Muscle layer of duodenum (tissue), 2 donors: Measurements from ENCODE around the gene EHD1.
A peak's percentile ranks its signal among the peaks of the same experiment; 100 is the strongest.

ENCODE experiments used
- H3K27ac ChIP-seq: one replicate; pipeline ENCODE4 v1.7.0; 2013; ENCODE audit warnings: mild to moderate bottlenecking, low read length
- H3K27me3 ChIP-seq: one replicate; pipeline ENCODE4 v1.7.0; 2013; ENCODE audit warnings: low read depth, mild to moderate bottlenecking, control low read depth, low read length
- H3K36me3 ChIP-seq, 2 donors: one replicate each; pipeline ENCODE4 v1.7.0; 2013; ENCODE audit warnings: low read length in 2 of 2, control low read depth in 1 of 2, mild to moderate bottlenecking in 1 of 2; ENCODE audit not compliant: insufficient read depth in 2 of 2, control insufficient read depth in 1 of 2
- H3K4me1 ChIP-seq, 2 donors: one replicate each; pipeline ENCODE4 v1.7.0; 2013; ENCODE audit warnings: low read length in 2 of 2, mild to moderate bottlenecking in 2 of 2, control low read depth in 1 of 2, moderate library complexity in 1 of 2; ENCODE audit not compliant: insufficient read depth in 2 of 2, control insufficient read depth in 1 of 2
- H3K4me3 ChIP-seq, 2 donors: one replicate each; pipeline ENCODE4 v1.7.0; 2013; ENCODE audit warnings: low read length in 2 of 2, low read depth in 1 of 2, mild to moderate bottlenecking in 1 of 2
- H3K9me3 ChIP-seq, 2 donors: one replicate each; pipeline ENCODE4 v1.7.0; 2013; ENCODE audit warnings: low read length in 2 of 2, control low read depth in 1 of 2, mild to moderate bottlenecking in 1 of 2; ENCODE audit not compliant: control insufficient read depth in 1 of 2
- donor health status: healthy.

Gene EHD1

DNA sequence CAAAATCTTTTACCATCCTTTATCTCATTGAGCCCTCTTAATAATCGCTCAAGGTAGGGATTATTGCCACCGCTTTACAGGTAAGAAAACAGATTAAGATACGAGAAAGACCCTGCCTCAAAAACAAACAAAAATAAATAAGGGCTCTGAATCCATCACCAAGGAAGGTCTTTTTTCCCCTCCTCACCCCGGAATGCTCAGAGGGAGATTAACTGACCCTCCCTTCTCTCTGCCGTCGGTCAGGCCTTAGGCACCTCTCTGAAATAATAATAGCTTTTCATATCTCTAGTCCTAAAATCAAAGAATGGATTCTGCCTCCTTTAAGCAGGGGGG, 39.2 kb upstream of the EHD1 start:
- H3K27me3 ChIP-seq: no peaks in the 10 kb centered on the region
- H3K4me3 ChIP-seq: peak overlapping the region; percentile 62 to 98
- peak overlapping the region; percentile 83 for H3K27ac ChIP-seq
- peaks cover 12 to 33% of the 10 kb centered on the region in 2 donors for H3K4me1 ChIP-seq
- H3K36me3 ChIP-seq: peaks cover 10 to 19% of the 10 kb centered on the region in 2 donors
- H3K9me3 ChIP-seq: no peaks in the 10 kb centered on the region

DNA sequence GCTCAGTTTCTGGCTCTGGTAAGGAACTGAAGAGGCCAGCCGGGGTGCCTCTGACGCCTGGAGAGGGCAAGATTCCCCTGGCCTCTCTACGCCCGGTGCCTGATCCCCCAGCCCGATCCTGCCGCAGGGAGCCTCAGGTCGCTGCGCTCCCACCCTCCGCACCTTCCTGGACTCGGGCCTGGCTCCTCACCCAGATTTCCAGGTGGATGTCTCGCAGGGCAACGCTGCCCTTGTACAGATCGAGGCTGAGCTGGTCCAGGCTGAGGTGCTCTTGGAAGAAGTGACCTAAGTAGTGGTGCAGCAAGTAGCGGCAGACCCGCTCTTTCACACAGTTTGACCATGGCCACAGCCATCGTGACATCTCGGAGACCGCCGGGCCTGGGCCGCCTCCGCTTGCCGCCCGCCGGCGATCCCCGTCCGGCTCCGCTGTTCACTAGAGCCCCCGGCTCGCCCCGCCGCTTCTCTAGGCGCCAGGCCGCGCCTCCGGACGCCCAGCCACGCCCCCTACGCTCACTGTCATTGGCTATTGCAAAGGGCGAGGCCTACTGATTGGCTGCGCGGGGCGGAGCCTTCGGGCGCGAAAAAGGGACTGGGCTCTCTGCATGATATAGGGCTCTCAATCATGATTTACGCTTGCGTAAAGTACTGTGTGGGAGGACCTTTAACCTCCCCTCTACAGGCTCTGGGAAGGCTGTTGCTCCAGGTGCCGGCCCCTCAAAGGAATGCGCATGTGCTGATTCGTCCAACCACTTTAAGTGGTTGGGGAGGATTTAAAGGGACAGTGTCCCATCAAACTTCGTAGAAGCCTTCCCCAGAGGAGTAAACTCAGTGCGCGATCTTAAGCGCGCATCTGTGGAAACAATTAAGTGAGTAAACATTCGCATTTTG, 38.6 kb upstream of the EHD1 start, which contains the start of gene ATG2A:
Gene ATG2A (minus strand): TSS at position 435 of the 888 bp plus-strand sequence. CDS start 74 bp downstream, at position 361.
- no peaks in the 10 kb centered on the region for H3K9me3 ChIP-seq
- H3K27me3 ChIP-seq: no peaks in the 10 kb centered on the region
- peaks cover 12 to 33% of the 10 kb centered on the region in 2 donors for H3K4me1 ChIP-seq
- H3K36me3 ChIP-seq: peaks cover 10 to 26% of the 10 kb centered on the region in 2 donors
- H3K27ac ChIP-seq: peak within 1 kb of the TSS; percentile 92
- H3K4me3 ChIP-seq: peak within 1 kb of the TSS; percentile 91 to 98

DNA sequence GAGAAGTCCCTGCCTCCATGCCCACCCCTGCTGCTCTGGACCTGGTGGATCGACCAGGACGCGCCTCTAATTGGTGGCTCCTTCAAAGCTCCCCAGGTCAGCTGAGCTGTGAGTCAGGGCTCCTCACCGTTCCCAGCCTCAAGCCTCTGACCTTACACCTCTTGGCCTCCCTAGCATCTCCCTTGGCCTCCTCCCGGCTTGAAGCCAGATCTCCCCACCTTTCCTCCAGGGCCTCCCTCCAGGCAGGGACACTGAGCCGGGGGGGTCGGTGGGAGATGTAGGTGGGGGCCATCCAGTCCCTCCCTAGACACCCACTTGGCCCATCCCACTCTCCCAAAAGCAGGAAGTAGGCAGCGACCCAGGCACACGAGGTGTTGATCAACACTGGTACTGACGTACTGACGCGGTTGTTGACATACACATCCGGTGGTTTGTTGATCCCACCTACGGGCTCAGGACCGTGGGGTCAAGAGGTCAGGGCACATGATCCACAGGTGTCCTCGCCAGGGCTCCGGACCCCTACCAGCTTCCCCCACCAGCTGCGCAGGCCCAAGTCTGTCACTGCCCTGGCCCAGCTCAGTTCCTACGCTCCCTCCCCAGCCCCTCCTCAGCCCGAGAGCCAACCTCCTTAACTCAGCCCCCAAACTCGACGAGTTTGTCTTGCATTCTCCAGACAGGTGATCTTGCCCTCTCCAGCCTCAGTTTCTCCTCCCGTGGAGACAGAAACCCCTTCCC, 37.8 kb upstream of the EHD1 start:
- Histone ChIP-seq H3K9me3 (no peaks in the 10 kb centered on the region), H3K27ac (peak overlapping the region; percentile 92), H3K36me3 (peaks cover 18 to 34% of the 10 kb centered on the region in 2 donors), H3K4me1 (peaks cover 12 to 33% of the 10 kb centered on the region in 2 donors), H3K27me3 (no peaks in the 10 kb centered on the region), H3K4me3 (peak overlapping the region; percentile 91 to 98)

DNA sequence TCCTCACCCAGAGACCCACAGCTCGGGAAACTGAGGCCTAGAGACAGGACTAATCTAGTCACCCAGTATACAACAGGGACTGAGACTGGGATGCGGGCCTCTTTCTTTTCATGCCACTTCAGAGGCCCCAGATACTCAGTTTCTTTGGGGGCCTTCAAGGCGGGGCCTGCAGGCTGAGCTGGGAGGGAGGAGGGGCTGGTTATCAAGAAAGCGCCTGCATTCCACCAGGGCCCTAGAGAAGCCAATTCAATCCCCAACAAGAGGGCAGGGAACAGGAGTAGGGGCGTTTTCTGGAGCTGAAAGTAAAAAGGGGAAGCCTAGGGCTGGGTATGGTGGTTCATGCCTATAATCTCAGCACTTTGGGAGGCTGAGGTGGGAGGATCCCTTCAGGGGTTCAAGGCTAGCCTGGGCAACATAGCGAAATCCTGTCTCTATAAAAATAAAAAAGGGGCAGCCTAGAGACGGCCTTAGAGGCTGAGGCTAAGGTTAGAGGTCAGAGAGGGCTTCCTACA, 37.0 kb upstream of the EHD1 start:
- H3K9me3 ChIP-seq: no peaks in the 10 kb centered on the region
- H3K4me1 ChIP-seq: peaks cover 12 to 33% of the 10 kb centered on the region in 2 donors
- peaks cover 26 to 41% of the 10 kb centered on the region in 2 donors for H3K36me3 ChIP-seq
- H3K27ac ChIP-seq: no peak overlapping the region
- H3K4me3 ChIP-seq: no peak overlapping the region
- no peaks in the 10 kb centered on the region for H3K27me3 ChIP-seq

DNA sequence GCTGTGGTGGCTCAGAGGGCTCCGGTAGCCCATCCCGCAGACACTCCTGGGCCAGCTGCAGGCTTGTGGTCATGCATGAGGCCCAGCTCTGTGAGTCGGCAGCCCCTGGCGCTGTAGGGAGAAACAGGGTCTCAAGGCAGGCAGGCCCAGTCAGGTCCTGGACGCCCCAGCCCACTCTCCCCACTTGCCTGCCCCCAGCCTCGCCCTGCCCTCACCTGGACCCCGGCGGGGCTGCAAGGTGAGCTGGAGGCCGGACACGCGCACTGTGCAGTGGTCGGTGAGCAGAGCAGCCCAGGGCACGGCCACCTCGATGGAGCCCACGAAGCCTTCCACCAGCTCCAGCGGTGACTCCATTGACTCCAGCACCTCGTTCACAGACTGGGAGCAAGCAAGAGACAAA, 35.7 kb upstream of the EHD1 start:
- peaks cover 12 to 33% of the 10 kb centered on the region in 2 donors for H3K4me1 ChIP-seq
- H3K36me3 ChIP-seq: peaks cover 30 to 55% of the 10 kb centered on the region in 2 donors
- H3K4me3 ChIP-seq: no peak overlapping the region
- H3K27ac ChIP-seq: no peak overlapping the region
- H3K27me3 ChIP-seq: no peaks in the 10 kb centered on the region
- H3K9me3 ChIP-seq: no peaks in the 10 kb centered on the region

DNA sequence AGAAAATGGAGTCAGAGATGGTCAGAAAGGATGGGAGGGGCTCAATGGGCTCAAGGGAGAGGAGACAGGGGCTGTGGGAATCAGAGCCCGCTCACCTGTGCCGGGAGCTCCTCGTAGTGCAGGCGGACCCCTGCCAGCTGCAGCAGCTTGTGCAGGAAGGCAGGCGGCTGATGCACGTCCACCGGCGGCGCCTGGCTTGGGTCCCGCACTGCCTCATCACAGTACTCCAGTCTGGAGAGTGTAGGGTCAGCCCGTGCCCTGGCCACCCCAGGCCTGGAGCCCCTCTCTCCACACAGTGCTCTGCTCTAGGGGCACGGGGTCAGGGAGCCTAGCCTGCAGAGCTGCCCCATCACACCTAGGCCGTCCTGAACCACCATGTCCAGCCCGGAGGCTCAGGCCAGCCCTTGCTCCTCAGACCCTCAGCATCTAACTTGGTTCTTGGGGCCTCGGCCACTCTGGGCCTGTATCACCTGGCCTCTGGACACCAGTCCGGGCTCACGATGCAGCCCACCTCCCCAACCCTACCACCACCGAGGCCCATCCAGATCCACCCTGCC, 34.8 kb upstream of the EHD1 start:
- Histone ChIP-seq H3K27me3 (no peaks in the 10 kb centered on the region), H3K9me3 (no peaks in the 10 kb centered on the region), H3K4me1 (peaks cover 12 to 26% of the 10 kb centered on the region in 2 donors), H3K4me3 (no peak overlapping the region), H3K27ac (no peak overlapping the region), H3K36me3 (peaks cover 32 to 62% of the 10 kb centered on the region in 2 donors)

DNA sequence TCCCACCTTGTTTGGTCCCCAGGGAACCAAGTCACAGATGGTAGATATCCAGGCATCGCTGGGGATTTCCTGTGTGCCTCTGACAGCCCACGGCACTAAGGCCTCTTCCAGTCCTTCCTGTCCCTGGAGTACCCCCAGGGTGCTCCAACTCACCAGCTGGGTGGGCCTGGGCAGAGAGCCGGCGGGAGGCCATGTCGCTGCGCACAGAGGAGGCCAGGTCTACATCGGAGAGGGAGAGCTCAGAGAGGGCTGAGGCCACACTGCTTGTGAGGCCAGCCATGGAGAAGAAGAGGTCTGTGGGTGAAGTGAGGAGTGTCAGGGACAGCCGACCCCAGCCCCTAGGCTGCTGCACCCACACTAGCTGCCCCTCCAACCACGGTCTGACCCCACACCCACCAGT, 33.3 kb upstream of the EHD1 start:
- H3K4me3 ChIP-seq: no peak overlapping the region
- peaks cover 7 to 19% of the 10 kb centered on the region in 2 donors for H3K4me1 ChIP-seq
- no peaks in the 10 kb centered on the region for H3K9me3 ChIP-seq
- no peak overlapping the region for H3K27ac ChIP-seq
- H3K36me3 ChIP-seq: peaks cover 32 to 74% of the 10 kb centered on the region in 2 donors
- no peaks in the 10 kb centered on the region for H3K27me3 ChIP-seq

DNA sequence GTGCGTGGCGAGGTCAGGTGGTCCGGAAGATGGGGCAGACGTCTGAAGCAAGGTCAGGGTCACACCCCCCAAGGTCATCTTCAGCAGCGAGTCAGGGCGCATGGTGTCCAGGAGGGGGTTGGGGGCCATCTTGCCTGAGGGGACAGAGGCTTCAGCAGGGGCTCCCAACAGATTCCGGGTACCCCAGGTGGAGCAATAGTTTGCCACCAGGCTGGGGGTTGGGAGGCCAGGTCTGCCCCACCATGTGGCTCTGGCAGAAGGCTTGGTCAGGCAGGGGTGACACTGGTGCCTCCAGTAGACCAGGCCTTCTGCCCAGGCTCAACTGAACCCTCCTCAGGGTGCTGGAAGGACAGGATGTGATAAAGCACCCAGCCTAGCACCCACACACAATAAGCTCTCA, 32.7 kb upstream of the EHD1 start:
- no peak overlapping the region for H3K4me3 ChIP-seq
- H3K36me3 ChIP-seq: peaks cover 32 to 80% of the 10 kb centered on the region in 2 donors
- no peak overlapping the region for H3K27ac ChIP-seq
- peaks cover 5 to 14% of the 10 kb centered on the region in 2 donors for H3K4me1 ChIP-seq
- H3K27me3 ChIP-seq: no peaks in the 10 kb centered on the region
- no peaks in the 10 kb centered on the region for H3K9me3 ChIP-seq

DNA sequence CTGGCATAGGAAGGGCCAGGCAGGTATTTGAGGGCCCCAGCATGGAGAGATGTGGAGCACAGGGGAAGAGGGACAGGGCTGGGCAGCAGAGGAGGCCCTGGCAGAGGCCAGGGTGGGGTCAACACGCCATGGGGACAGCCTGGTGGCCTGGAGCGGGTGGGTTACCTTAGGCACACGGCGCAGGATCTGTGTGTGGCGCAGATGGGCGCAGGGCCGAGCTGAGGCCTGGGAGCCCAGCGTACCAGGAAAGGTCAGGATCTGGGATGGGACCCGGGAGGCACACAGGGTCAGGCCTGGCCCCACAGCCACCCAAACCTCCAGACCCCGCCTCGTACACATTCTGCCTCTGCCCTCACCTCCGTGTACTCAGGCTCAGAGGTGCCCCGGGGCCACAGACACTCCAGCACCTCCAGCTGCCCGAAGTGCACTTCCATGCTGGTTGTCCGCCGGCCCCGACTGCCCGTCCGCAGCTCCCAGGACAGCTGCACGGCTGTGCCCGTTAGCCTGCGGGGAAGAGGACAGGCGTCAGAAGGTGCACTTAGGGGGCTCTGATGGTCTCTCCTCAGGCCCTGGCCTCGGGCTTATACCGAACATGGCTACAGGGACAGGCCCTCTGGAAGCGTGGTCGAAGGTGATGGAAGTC, 32.2 kb upstream of the EHD1 start:
- peaks cover 32 to 86% of the 10 kb centered on the region in 2 donors for H3K36me3 ChIP-seq

DNA sequence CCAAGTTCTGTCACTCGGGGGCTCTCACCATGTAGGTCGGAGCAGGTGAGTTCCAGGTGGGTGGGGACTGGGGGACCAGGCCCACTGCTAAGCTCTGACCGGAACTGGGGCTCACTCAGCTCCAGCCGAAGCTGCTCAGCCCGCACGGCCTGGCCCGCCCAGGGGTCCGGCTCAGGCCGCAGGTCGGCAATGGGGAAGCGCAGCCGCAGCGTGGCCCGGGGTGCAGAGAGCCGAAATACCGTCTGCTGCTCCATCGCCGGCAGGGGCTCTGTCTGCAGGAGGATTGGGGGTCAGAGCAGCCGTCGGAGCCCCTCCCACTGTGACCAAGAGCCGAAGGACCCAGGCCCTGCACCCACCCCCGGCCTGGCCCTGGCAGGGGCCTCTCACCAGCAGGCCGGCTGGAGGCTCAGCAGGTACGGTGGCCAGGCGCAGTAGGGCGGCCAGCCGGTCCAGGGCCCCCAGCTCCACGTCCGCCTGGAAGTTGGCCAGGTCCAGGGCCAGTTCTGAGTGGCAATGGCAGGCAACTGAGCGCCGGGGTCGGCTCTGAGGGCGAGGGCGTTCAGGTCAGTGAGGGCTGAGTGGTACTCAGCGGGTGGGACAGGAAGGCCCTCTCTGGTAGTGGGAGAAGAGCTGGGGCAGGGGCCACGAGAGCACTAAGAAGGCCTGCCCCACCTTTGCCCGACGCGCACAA, 31.4 kb upstream of the EHD1 start:
- no peaks in the 10 kb centered on the region for H3K9me3 ChIP-seq
- H3K27ac ChIP-seq: no peak overlapping the region
- peaks cover 32 to 93% of the 10 kb centered on the region in 2 donors for H3K36me3 ChIP-seq
- H3K4me3 ChIP-seq: no peak overlapping the region
- no peaks in the 10 kb centered on the region for H3K27me3 ChIP-seq
- H3K4me1 ChIP-seq: peaks cover 0 to under 1% of the 10 kb centered on the region in 2 donors

More for the DNA sequence above, 32.2 kb upstream of the EHD1 start:
- Histone ChIP-seq H3K27ac (no peak overlapping the region), H3K4me1 (peaks cover 0 to 8% of the 10 kb centered on the region in 2 donors), H3K9me3 (no peaks in the 10 kb centered on the region), H3K4me3 (no peak overlapping the region), H3K27me3 (no peaks in the 10 kb centered on the region)
